IMR-90 (cell line): Measurements from ENCODE around the gene WDR45B. TPM values are rescaled to one million over a fixed set of nuclear protein-coding genes. Genes with fewer than 3 reads are reported as not detected.

Experiments
- ATAC-seq: fragments of 200-7000 bp; cut with Tn5 transposase; 2 replicates; pipeline ENCODE4 v1.9.1; 2020; ENCODE audit warnings: low read depth, mild to moderate bottlenecking, moderate library complexity
- BruUV-seq: library from RNA; stranded (reverse); fragments of 400-500 nt; replicated peaks from 2 replicates; lab custom pipeline; 2021; lab: Mats Ljungman, UMichigan
- CTCF ChIA-PET: fragments of 300-600 bp; formaldehyde crosslinking; extraction: SDS; loops from one replicate; lab custom pipeline; 2021; ENCODE audit warnings: antibody characterized with exemption; lab: Yijun Ruan, JAX
- POLR2A ChIA-PET: fragments of 300-600 bp; sonication (Branson Sonifier 250); formaldehyde crosslinking; loops from one replicate; lab custom pipeline; 2022; ENCODE audit warnings: antibody characterized with exemption; ENCODE audit not compliant: unreplicated experiment; lab: Charles Lee
- DNase-seq: peaks from one replicate; pipeline ENCODE4 v3.0.0; 2013
- H2AFZ ChIP-seq: replicated peaks from 2 replicates; pipeline ENCODE3; 2013; ENCODE audit warnings: low read length, mild to moderate bottlenecking; ENCODE audit not compliant: poor library complexity
- H2AK5ac ChIP-seq: 2 replicates; pipeline ENCODE4 v1.6.1; 2013; ENCODE audit warnings: low read depth, low read length, inconsistent platforms
- H2AK9ac ChIP-seq: replicated peaks from 2 replicates; pipeline ENCODE3; 2013; ENCODE audit warnings: mild to moderate bottlenecking, low read depth, low read length, moderate library complexity; ENCODE audit not compliant: poor library complexity
- H2BK120ac ChIP-seq: 2 replicates; pipeline ENCODE4 v1.6.1; 2013; ENCODE audit warnings: low read depth, low read length, inconsistent platforms
- H2BK15ac ChIP-seq: 3 replicates; pipeline ENCODE4 v1.6.1; 2013; ENCODE audit warnings: low read depth, low read length, inconsistent platforms
- H2BK20ac ChIP-seq: 2 replicates; pipeline ENCODE4 v1.6.1; 2013; ENCODE audit warnings: low read depth, mild to moderate bottlenecking, inconsistent platforms, low read length, moderate library complexity
- H2BK5ac ChIP-seq: 2 replicates; pipeline ENCODE4 v1.6.1; 2013; ENCODE audit warnings: mild to moderate bottlenecking, low read depth, low read length, inconsistent platforms; ENCODE audit not compliant: poor library complexity, severe bottlenecking
- H3K14ac ChIP-seq: replicated peaks from 2 replicates; pipeline ENCODE4 v1.6.1; 2013; ENCODE audit warnings: low read depth, low read length, inconsistent platforms
- H3K18ac ChIP-seq: 2 replicates; pipeline ENCODE4 v1.6.1; 2013; ENCODE audit warnings: low read depth, low read length, control low read depth
- H3K23ac ChIP-seq: 2 replicates; pipeline ENCODE4 v1.6.1; 2013; ENCODE audit warnings: low read depth, low read length, inconsistent platforms
- H3K27ac ChIP-seq: 2 replicates; pipeline ENCODE4 v1.5.1; 2013; ENCODE audit warnings: mild to moderate bottlenecking, control low read depth, low read length; ENCODE audit not compliant: insufficient read depth
- H3K27me3 ChIP-seq: 2 replicates; pipeline ENCODE4 v1.6.1; 2013; ENCODE audit warnings: low read length; ENCODE audit not compliant: control insufficient read depth, insufficient read depth
- H3K36me3 ChIP-seq: 2 replicates; pipeline ENCODE4 v1.6.1; 2013; ENCODE audit warnings: low read length, mixed read lengths; ENCODE audit not compliant: control insufficient read depth, insufficient read depth
- H3K4ac ChIP-seq: 2 replicates; pipeline ENCODE4 v1.6.1; 2013; ENCODE audit warnings: low read depth, low read length, inconsistent platforms
- H3K4me1 ChIP-seq: 2 replicates; pipeline ENCODE4 v1.6.1; 2013; ENCODE audit warnings: low read length, mixed read lengths; ENCODE audit not compliant: control insufficient read depth, insufficient read depth
- H3K4me2 ChIP-seq: 2 replicates; pipeline ENCODE4 v1.6.1; 2013; ENCODE audit warnings: low read depth, mild to moderate bottlenecking, control low read depth, low read length, moderate library complexity
- H3K4me3 ChIP-seq: 2 replicates; pipeline ENCODE4 v1.5.1; 2013; ENCODE audit warnings: low read depth, mild to moderate bottlenecking, control low read depth, low read length, moderate library complexity; ENCODE audit not compliant: insufficient read depth
- H3K56ac ChIP-seq: 2 replicates; pipeline ENCODE4 v1.6.1; 2013; ENCODE audit warnings: low read length, inconsistent platforms; ENCODE audit not compliant: insufficient read depth; ENCODE audit errors: extremely low read depth
- H3K79me1 ChIP-seq, 2 experiments: 2 replicates each; pipeline ENCODE4 v1.6.1; 2013; ENCODE audit warnings: low read length in 2 of 2, inconsistent platforms in 1 of 2, low read depth in 1 of 2
- H3K9ac ChIP-seq: 2 replicates; pipeline ENCODE4 v1.6.1; 2013; ENCODE audit warnings: low read depth, low read length, control low read depth
- H3K9me1 ChIP-seq: 2 replicates; pipeline ENCODE4 v1.6.1; 2013; ENCODE audit warnings: low read length, inconsistent platforms; ENCODE audit not compliant: insufficient read depth
- H3K9me3 ChIP-seq: 2 replicates; pipeline ENCODE4 v1.6.1; 2013; ENCODE audit warnings: low read length; ENCODE audit not compliant: control insufficient read depth, insufficient read depth
- H4K20me1 ChIP-seq: 2 replicates; pipeline ENCODE4 v1.6.1; 2013; ENCODE audit warnings: low read length, inconsistent platforms; ENCODE audit not compliant: insufficient read depth
- H4K5ac ChIP-seq: 2 replicates; pipeline ENCODE4 v1.6.1; 2013; ENCODE audit warnings: mild to moderate bottlenecking, low read depth, low read length, control low read depth
- H4K8ac ChIP-seq, 2 experiments: 2 replicates each; pipeline ENCODE4 v1.6.1; 2013; ENCODE audit warnings: low read depth in 2 of 2, low read length in 2 of 2, control low read depth in 1 of 2, inconsistent platforms in 1 of 2
- H4K91ac ChIP-seq: 2 replicates; pipeline ENCODE4 v1.6.1; 2013; ENCODE audit warnings: low read depth, low read length, inconsistent platforms; ENCODE audit not compliant: insufficient read depth
- BHLHE40 ChIP-seq: fragments of 150-350 bp; IDR thresholded peaks from 2 replicates; pipeline ENCODE4 v1.6.1; 2016; ENCODE audit warnings: mild to moderate bottlenecking, low read depth, low read length
- CEBPB ChIP-seq: IDR thresholded peaks from 2 replicates; pipeline ENCODE4 v1.6.1; 2012; ENCODE audit warnings: low read depth, low read length, improper control_type of control experiment
- CHD1 ChIP-seq: IDR thresholded peaks from 2 replicates; pipeline ENCODE4 v1.6.1; 2012; ENCODE audit warnings: low read depth, low read length, improper control_type of control experiment
- CTCF ChIP-seq: conservative IDR thresholded peaks from 2 replicates; pipeline ENCODE4 v1.5.1; 2012; ENCODE audit warnings: mild to moderate bottlenecking, low read depth, low read length, improper control_type of control experiment
- ELK1 ChIP-seq: fragments of 150-350 bp; IDR thresholded peaks from 2 replicates; pipeline ENCODE4 v1.6.1; 2016; ENCODE audit warnings: low read depth, mild to moderate bottlenecking, low read length, moderate library complexity, borderline replicate concordance
- FOS ChIP-seq: fragments of 150-350 bp; IDR thresholded peaks from 2 replicates; pipeline ENCODE4 v1.6.1; 2016; ENCODE audit warnings: low read depth, low read length
- MAFK ChIP-seq: IDR thresholded peaks from 2 replicates; pipeline ENCODE4 v1.6.1; 2012; ENCODE audit warnings: low read depth, low read length, improper control_type of control experiment
- MAZ ChIP-seq: IDR thresholded peaks from 2 replicates; pipeline ENCODE4 v1.6.1; 2012; ENCODE audit warnings: low read depth, mild to moderate bottlenecking, low read length, improper control_type of control experiment, moderate library complexity, borderline replicate concordance
- MXI1 ChIP-seq: IDR thresholded peaks from 2 replicates; pipeline ENCODE4 v1.6.1; 2012; ENCODE audit warnings: low read depth, mild to moderate bottlenecking, low read length, moderate library complexity, borderline replicate concordance
- NFE2L2 ChIP-seq: fragments of 150-350 bp; IDR thresholded peaks from 2 replicates; pipeline ENCODE4 v1.6.1; 2016; ENCODE audit warnings: low read depth, mild to moderate bottlenecking, low read length
- POLR2A ChIP-seq: IDR thresholded peaks from 2 replicates; pipeline ENCODE4 v1.6.1; 2012; ENCODE audit warnings: mild to moderate bottlenecking, low read depth, low read length
- RAD21 ChIP-seq: IDR thresholded peaks from 2 replicates; pipeline ENCODE4 v1.6.1; 2012; ENCODE audit warnings: low read length, improper control_type of control experiment
- RCOR1 ChIP-seq: IDR thresholded peaks from 2 replicates; pipeline ENCODE4 v1.6.1; 2012; ENCODE audit warnings: mild to moderate bottlenecking, low read length, improper control_type of control experiment; ENCODE audit not compliant: insufficient replicate concordance
- RFX5 ChIP-seq: IDR thresholded peaks from 2 replicates; pipeline ENCODE4 v1.8.0; 2012; ENCODE audit warnings: low read depth, mild to moderate bottlenecking, low read length, moderate library complexity
- SMC3 ChIP-seq: fragments of 150-350 bp; IDR thresholded peaks from 2 replicates; pipeline ENCODE4 v1.6.1; 2016; ENCODE audit warnings: low read depth, mild to moderate bottlenecking, antibody characterized with exemption, low read length, moderate library complexity
- WGBS, 2 experiments: methylation state at CpG; one replicate each; pipeline versions ENCODE4 v1.1.5 to v1.1.7; 2013; ENCODE audit warnings: missing lambda C conversion rate in 2 of 2; ENCODE audit not compliant: insufficient read length in 1 of 2; ENCODE audit errors: extremely low coverage in 2 of 2; 5-methylcytosine and 5-hydroxymethylcytosine counted together
- dilution Hi-C: fragments of 300-500 bp; cut with HindIII; formaldehyde crosslinking; loops from one replicate; pipeline ENCODE4 v1.14.3; 2018; ENCODE audit warnings: low sequenced_read_pairs; ENCODE audit not compliant: unreplicated experiment
- in situ Hi-C: fragments of 300-500 bp; cut with MboI; formaldehyde crosslinking; loops from 3 replicates; pipeline ENCODE4 v1.14.3; 2019; ENCODE audit warnings: low sequenced_read_pairs, inconsistent platforms, mixed read lengths
- intact Hi-C: fragments of 100-400 bp; cut with micrococcal nuclease; formaldehyde crosslinking; loops from 2 replicates; pipeline ENCODE4 v1.10.0; 2022
- polyA plus RNA-seq, 3 experiments: library from polyadenylated mRNA; depleted of rRNA; stranded (reverse); fragments of >200 nt; gene quantifications; 2 replicates each; pipeline ENCODE4 v1.2.3, GENCODE V29; 2012; ENCODE audit warnings: low replicate concordance in 1 of 3
- total RNA-seq: library from RNA; depleted of rRNA; stranded (reverse); fragments of >200 nt; gene quantifications from 2 replicates; pipeline ENCODE4 v1.2.3, GENCODE V29; 2012
- TF ChIP-seq, protein P1 (sequence below): fragments of 150-350 bp; IDR thresholded peaks from 2 replicates; pipeline ENCODE4 v1.6.1; 2017; ENCODE audit warnings: mild to moderate bottlenecking, antibody characterized with exemption, low read length, low read depth

Gene WDR45B
- total and polyA plus RNA-seq, 2 of the 4 experiments (the other 2 are of a cell fraction): 98.2 to 110 TPM

DNA sequence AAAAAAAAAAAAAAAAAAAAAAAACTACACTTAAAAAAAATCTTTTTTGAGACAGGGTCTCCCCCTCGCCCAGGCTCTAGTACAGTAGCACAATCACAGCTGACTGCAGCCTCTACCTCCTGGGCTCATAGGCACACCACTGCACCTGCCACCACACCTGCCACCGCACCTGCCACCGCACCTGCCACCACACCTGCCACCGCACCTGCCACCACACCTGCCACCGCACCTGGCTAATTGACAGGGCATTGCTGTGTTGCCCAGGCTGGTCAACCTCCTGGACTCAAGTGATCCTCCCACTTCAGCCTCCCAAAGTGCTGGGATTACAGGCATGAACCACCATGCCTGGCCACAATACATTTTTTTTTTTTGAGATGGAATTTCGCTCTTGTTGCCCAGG lies 17.6 kb upstream of the WDR45B start:
- Histone ChIP-seq H3K36me3 (no peaks in the 10 kb centered on the region; the same call in 1 of the 2 replicates), H2BK15ac (no peak overlapping the region), H3K4me1 (no peaks in the 10 kb centered on the region), H3K79me1 (no peaks in the 10 kb centered on the region), H3K9ac (no peak overlapping the region), H3K18ac (no peak overlapping the region), H4K20me1 (no peaks in the 10 kb centered on the region), H3K9me3 (no peaks in the 10 kb centered on the region), H3K9me1 (no peaks in the 10 kb centered on the region), H4K5ac (no peak overlapping the region), H2AK5ac (no peak overlapping the region), H2BK5ac (no peak overlapping the region), H2AK9ac (no peak overlapping the region), H4K91ac (no peak overlapping the region), H3K27me3 (no peaks in the 10 kb centered on the region), H2AFZ (no peak overlapping the region), H3K27ac (no peak overlapping the region), H4K8ac (no peak overlapping the region), H3K56ac (no peak overlapping the region), H3K4me3 (no peak overlapping the region), H2BK120ac (no peak overlapping the region), H3K23ac (no peak overlapping the region), H3K4ac (no peak overlapping the region), H2BK20ac (no peak overlapping the region), H3K4me2 (no peak overlapping the region), H3K14ac (no peak overlapping the region)
- TF ChIP-seq RFX5 (no peak), CHD1 (no peak), RAD21 (no peak), CTCF (no peak), POLR2A (no peak), SMC3 (no peak), MXI1 (no peak), FOS (no peak), ELK1 (no peak), CEBPB (no peak), BHLHE40 (no peak), MAFK (no peak), NFE2L2 (no peak), RCOR1 (no peak), MAZ (no peak)
- TF ChIP-seq, protein P1, sequence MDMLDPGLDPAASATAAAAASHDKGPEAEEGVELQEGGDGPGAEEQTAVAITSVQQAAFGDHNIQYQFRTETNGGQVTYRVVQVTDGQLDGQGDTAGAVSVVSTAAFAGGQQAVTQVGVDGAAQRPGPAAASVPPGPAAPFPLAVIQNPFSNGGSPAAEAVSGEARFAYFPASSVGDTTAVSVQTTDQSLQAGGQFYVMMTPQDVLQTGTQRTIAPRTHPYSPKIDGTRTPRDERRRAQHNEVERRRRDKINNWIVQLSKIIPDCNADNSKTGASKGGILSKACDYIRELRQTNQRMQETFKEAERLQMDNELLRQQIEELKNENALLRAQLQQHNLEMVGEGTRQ: no peak
- POLR2A ChIA-PET: interaction anchor here (0.7 kb wide), 1 partner anchor 15 kb away, joined by 3 read pairs; no protein-coding TSS in a partner anchor
- dilution Hi-C loops: no loop called here
- 60% methylated on average over 1 of the region's 6 CpGs; no CpG with 5 or more reads in 1 of the 2 experiments for WGBS, 2 experiments
- in situ Hi-C loops: no loop called here
- no peak for DNase-seq
- intact Hi-C loops: no loop called here
- no TSS peak for BruUV-seq
- ATAC-seq: no peak
- CTCF ChIA-PET: no interaction called here
